IPS-18c (cell line): ENCODE results near the gene ZFYVE27.

Experiments
- H3K4me3 ChIP-seq: 2 replicates; pipeline ENCODE4 v1.7.0; 2013; ENCODE audit warnings: low read depth, mild to moderate bottlenecking, low read length, moderate library complexity; ENCODE audit not compliant: insufficient read depth
- H3K9me3 ChIP-seq: one replicate; pipeline ENCODE4 v1.6.1; 2013; ENCODE audit warnings: mild to moderate bottlenecking, low read length, moderate library complexity; ENCODE audit not compliant: control insufficient read depth, insufficient read depth

The ZFYVE27 gene

DNA sequence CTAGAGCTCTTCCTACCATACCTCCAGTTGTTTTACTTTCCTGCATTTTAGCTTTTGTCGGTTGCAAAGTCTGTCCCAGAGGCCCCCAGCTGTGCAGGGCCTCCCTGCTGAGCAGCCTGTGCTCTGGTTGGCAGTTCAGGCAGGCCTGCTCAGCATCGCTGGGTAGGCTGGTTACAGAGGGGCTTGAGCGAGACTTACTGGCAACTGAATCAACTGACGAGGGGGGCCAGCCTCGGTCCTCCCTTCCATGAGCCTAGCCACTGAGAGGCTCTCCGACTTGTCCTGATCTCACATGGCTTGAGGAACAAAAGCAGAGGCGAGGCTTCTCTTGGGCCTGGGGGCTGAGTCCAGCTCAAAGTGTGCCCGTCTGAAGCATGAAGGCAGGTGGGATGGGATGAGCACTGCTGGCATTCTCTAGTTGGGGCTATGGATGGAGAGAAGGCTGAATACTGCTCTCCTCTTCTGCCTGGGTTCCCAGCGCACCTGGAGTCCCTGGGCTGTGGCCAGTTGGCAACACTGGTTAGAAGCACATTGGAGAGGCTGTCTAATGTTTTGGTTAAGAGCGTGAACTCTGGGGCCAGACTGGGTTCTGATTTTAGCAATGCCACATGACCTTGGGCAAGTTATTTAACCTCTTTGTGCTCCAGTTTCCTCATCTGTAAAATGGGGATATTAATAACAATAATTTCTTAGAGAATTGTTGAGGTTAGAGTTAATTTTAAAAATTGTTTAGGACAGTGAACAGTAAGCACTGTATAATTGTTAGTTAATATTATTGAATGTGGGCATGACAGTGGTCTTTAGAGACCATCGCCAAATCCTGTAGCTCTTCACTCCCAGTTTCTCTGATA lies 41.7 kb downstream of the ZFYVE27 start:
- no peaks in the 10 kb centered on the region for H3K9me3 ChIP-seq
- no peak overlapping the region for H3K4me3 ChIP-seq

DNA sequence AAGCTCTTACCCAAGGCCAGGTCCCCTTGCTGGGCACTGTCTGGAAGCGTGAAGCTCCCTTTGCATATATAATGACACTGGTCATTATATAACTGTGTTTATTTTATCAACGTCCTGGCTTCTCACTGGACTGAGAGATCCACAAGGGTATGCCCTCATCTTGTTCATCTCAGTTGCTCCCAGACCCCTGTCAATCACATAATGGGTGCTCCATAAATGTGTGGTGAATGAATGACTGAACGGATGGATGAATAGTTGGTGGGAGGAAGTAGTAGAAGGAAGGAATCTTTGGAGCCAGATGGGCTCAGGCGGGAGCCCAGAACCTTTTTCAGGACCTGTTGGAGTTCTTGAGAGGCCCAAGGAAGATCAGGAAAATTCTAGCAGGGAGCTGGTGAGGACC lies 42.6 kb downstream of the ZFYVE27 start:
- H3K4me3 ChIP-seq: no peak overlapping the region

DNA sequence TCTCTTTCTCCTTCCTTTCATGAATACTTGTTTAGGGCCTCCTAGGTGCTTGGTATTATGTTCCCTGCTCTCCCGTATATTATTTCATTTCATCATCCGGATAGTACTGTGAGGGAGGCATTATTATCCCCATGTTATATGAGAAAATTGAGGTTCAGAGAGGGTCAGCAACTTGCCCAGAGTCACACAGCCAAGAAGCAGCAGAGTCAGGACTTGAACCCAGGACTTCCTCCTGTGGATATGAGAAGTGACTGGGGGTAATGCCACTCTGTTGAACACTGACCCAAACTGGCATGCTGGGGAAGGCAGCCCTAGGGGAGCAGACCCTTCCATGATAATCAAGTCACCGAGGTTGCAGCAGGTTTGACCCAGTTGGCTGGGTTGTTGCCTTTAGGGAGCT lies 43.0 kb downstream of the ZFYVE27 start:
- Histone ChIP-seq H3K4me3 (no peak overlapping the region), H3K9me3 (no peaks in the 10 kb centered on the region)

More for the DNA sequence above, 42.6 kb downstream of the ZFYVE27 start:
- H3K9me3 ChIP-seq: no peaks in the 10 kb centered on the region

DNA sequence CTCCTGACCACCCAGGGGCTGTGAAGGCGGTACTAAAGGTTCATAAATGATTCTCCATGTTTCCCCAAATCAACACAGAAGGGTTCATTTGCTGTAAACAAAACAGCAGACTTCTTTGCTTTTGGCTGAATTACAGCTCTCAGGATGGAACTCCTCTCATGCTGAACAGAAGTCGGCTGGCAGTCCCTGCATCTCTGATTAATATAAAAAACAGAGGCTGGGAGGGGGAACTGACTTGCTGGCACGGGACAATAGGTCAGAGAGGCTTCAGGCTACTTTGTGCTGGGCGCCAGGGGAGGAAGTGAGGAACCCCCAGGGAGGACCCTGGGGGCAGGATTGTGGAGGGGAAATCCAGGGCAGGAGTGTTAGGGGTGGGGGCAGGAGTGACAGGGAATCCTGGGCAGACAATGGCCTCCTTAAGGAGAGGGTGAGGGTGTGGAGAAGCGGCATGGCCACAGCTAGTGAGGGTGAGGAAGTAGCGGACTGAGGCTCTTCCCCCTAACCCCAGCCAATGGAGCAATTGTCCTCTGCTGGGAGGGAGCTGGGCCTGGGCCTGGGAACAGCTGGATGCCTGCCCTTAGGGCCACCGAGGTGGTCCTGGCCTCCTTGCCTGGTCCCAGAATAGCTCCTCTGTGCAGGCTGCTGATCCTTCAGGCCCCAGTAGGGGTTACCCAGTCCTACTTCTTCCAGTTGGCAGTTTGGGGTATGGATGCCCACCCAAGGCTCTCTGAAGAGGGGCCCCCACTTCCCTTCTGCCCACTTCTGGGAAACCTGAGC lies 44.1 kb downstream of the ZFYVE27 start:
- no peak overlapping the region for H3K4me3 ChIP-seq
- H3K9me3 ChIP-seq: no peaks in the 10 kb centered on the region

DNA sequence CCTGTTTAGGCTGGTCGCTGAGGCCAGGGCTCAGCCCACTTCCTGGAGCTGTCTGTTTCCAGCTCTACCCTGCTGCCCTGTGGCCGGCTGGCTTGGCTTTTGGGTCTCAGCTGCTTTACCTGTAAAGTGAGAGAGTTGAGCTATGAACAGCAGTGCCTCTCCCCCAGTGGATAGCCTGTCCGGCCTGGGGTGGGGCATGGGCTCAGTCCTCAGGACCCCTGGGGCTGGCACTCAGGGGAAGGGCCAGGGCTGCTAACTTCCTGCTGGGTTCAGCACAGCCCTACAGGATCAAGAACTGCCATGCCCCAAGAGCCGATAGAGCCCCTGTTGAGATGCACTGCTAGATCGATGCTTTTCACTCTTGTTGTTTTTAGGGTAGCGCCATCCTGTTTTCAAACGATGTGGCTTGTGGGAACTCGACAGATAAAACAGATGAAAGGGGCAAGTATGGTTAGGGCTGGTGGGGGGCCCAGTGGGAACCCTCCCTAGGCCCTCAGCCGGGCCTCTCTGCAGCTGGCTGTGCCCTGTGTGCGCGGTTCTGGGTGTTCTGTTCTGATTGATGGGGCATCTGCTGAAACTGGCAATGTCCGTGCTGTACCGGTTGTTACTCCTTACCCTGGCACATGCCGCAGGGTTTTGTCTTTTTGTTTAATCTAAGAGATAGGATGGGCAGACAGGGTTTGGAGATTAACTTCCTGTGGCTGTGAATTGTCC lies 44.8 kb downstream of the ZFYVE27 start:
- Histone ChIP-seq H3K9me3 (no peaks in the 10 kb centered on the region), H3K4me3 (no peak overlapping the region)

DNA sequence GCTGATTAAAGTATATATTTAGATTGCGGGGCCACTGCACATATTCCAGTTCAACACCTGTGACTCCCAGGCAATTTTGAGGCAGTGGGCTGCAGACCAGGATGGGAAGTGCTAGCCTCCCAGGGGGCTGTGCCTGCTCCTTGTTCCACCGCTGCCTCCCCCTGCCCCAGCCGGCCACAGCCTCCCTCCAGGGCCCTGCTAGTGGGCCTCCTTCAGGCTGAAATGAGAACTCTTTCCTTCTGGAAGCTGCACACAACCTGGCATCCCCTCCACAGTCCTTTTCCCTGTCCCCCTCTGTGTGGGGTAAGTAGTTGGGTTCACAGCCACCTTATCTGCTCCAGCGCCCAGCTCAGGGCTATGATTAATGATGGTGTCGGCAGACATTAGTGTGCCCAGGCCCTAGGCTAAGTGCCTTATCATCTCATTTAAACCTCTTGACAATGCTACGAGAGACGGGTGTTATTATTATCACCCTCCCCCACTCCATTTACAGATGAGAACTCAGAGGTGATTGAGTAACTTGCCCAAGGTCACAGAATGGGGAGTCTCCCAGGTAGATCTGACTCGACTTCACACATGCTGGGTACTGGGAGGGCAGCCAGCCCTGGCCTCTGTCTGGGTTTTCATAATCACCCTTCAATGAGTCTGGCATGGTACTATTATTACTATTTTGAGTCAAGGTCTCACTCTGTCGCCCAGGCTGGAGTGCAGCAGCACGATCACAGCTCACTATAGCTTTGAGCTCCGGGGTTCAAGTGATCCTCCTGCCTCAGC lies 45.7 kb downstream of the ZFYVE27 start:
- Histone ChIP-seq H3K4me3 (no peak overlapping the region), H3K9me3 (no peaks in the 10 kb centered on the region)

DNA sequence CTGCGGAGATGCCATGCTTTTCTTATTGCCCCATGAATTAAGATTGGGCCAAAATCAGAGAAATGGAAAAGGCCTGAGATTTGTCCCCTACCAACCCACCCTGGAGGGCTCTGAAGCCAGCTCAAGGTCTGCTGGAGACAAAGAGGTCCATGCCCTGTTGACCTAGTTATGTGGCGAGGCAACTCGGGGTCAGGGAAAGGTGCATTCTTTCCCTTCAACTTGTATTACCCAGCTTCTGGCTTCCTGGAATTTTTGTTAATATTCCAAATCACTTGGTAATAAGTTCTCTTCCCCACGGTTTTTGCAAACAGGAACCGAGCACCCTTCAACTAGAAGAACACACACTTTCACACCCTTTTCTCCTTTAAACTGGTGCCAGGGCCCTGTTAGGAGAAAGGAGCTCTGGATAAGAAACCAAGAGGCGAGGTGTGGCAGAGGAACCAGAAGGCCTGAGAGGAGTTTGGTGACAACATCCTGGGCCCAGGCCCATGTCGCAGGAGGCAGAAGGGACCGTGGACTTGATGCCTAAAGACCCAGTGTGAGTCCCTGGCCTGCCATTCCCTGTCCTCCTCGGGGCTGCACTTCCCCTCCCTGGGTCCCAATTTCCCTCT lies 47.4 kb downstream of the ZFYVE27 start:
- Histone ChIP-seq H3K9me3 (no peaks in the 10 kb centered on the region), H3K4me3 (no peak overlapping the region)

DNA sequence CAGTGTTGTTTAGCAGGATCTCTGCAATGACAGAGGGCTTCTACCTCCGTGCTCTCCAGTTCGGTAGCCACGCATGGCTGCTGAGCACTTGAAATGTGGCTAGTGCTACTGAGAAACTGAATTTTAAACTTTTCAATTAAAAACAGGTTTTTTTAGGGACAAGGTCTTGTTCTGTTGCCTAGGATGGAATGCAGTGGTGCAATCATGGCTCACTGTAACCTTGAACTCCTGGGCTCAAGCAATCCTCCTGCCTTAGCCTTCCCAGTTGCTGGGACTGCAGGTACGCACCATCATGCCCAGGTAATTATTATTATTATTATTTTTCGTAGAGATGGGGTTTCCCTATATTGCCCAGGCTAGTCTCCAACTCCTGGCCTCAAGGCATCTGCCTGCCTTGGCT lies 48.3 kb downstream of the ZFYVE27 start:
- H3K4me3 ChIP-seq: no peak overlapping the region
- no peaks in the 10 kb centered on the region for H3K9me3 ChIP-seq

DNA sequence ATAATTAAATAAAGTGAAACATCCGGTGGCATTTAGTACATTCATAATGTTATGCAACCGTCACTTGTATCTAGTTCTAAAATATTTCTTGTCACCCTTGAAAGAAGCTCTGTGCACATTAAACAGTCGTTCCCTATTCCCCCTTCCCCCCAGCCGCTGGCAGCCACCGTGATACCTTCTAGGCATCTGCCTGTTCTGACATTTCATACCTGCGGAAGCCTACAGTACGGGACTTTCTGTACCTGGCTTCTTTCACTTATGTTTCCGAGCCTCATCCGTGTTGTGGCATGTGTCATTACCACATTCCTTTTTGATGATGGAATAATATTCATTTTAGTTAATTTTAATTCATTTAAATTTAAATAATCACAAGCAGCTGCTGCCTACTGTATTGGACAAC lies 48.8 kb downstream of the ZFYVE27 start:
- no peaks in the 10 kb centered on the region for H3K9me3 ChIP-seq
- no peak overlapping the region for H3K4me3 ChIP-seq

DNA sequence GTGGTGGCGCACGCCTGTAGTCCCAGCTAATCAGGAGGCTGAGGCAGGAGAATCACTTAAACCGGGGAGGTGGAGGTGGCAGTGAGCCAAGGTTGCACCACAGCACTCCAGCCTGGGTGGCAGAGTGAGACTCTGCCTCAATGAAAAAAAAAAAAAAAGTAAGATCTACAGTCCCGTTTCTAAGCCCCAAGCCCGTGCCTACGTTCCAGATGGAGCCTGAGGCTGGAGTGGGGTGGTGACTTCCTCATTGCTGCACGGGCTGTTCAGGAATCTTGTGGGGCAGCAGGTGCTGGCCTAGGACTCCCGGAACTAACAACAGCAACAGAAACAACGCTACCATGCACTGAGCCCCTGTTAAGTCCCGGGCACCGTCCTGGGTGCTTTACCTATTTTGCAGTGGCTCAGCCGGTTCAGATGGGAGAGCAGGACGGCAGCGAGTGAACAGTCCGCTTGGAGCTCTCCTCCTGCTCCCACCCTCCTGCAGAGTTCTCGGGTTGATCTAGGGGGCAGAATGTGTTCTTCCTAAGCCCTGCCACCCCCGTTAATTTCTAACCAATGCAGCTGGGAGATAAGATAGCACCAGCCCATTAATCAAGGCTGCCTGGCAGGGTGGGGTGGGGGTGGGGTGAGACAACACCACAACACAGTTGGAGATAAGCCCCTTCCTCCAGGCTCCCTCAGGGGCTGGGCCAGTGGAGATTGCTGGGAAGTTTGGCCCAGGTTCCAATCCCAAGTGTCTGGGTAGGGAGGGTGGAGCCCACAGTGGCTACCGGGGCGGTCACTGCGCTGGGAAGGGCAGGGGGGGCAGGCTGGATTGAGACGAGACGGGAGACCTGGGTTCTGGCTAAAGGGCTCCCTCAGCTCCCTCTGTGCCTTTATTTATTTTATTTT lies 51.9 kb downstream of the ZFYVE27 start:
- Histone ChIP-seq H3K4me3 (no peak overlapping the region; the same call in 1 of the 2 replicates), H3K9me3 (no peaks in the 10 kb centered on the region)

DNA sequence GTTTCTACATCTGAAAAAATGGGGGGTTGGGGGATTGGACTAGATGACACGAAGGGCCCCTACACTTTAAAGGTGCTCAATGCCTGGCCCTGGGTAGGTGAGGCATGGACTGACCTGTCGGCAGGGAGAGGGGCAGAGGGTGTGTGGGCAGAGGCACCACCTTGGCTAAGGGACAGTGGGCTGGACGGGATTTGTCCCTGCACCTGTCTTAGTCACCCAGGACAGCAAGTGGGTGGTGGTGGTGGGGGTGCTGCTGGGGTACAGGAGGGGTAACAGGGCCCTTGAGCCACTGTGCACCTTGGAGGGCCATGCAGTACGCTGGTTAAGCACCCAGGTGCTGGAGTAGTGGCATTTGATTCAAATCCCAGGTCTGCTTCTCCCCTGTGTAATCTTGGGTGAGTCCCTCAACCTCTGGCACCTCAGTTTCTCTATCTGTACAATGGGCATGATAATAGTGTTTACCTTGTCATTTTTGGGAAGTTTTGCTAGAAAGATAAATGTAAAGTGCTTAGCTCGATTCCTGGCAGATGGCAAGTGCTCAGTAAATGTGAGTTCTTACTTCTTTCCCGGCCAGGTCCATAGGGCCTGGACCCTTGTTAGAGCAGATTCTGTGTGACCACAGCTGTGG lies 53.0 kb downstream of the ZFYVE27 start:
- Histone ChIP-seq H3K4me3 (no peak overlapping the region), H3K9me3 (no peaks in the 10 kb centered on the region)

DNA sequence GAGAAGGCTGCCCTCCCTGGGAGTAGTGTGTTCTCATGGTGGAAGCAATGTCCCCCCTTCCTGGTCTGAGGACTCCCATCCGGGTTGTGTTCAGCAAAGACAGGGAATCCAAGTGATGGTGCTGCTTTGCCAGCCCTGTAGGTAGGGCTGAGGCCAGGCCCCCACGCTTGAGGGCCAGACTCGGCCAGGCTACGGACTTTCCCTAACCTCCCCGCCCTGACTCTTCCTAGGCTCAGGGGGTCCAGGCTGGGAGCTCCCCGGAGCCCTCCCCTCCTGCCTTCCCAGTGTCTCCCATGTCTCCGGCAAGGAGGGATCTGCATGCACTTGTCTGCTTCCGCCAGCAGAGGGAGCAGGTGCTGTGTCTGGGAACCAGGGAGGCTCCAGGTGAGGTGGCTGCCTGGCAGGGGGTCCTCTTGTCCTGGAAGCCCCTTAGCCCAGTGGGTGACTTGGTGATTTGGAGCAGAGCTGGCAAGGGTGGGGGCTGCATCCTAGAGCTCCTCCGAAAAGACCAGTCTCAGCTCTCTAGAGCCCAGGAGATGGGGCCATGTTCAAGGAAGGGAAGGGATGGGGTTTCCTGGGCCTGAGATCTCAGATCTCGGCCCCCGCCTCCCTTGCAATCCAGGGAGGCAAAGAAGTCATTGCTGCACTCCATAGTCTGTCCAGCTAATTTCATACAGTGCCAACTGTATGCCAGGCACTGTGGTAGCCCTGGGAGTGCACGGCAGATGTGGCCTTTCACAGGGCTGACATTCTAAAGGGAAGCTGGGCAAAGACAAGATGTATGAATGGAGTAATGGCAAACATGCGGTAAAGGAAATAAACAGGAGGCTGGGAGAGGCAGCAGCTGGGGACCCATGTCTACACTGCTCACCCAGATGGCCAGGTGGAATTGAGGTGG lies 55.1 kb downstream of the ZFYVE27 start:
- H3K4me3 ChIP-seq: no peak overlapping the region

DNA sequence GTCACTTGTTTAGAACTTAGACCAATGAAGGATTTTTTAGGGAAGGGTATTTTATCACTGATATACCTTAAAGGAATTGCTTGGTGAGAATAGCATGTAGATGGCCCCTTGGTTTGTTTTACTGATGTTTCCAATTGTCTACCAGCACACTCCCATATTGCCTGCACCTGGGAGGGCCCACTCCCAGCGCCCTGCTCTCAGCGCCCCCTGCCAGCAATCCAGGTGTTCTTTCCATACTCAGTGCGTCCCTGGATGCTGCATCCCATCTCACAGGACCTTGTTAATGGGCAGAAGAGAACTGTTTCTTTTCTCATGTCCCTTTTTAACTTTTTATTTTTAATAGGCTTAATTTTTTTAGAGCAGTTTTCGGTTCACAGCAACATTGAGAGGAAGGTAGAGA lies 59.0 kb downstream of the ZFYVE27 start:
- Histone ChIP-seq H3K9me3 (no peaks in the 10 kb centered on the region), H3K4me3 (no peak overlapping the region)

More for the DNA sequence above, 55.1 kb downstream of the ZFYVE27 start:
- no peaks in the 10 kb centered on the region for H3K9me3 ChIP-seq

DNA sequence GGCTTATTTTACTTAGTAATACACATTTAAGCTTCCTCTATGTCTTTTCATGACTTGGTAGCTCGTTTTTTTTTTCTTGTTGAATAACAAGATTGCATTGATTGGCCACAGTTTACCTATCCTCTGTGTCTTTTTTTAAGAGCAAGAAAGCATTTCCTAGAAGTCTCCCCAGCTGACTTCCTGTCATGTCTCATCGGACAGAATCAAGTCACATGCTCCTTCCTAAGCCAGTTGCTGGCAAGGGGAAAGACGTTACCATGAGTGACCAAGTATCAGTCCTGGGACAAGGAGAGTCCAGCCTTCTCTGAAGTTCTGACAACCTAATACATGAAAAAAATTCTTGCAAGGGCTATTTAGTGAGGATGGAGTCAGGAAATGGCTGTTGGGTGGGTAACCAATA lies 59.7 kb downstream of the ZFYVE27 start:
- no peaks in the 10 kb centered on the region for H3K9me3 ChIP-seq
- H3K4me3 ChIP-seq: no peak overlapping the region
